ENCODE results near the gene PDGFRB.

- TF ChIP-seq CTCF (conservative IDR thresholded peaks at IDR 0.05; ENCODE audit: low read depth, low read length) = no peak
- no peak for TF ChIP-seq EZH2phosphoT487 (IDR thresholded peaks at IDR 0.05; ENCODE audit: borderline replicate concordance, low read length)
Observed at GRCh38 chr5:150070821-150071220, 84.8 kb downstream of the PDGFRB start.
